Measurements from ENCODE around the gene ACADS. TPM values are rescaled to one million over a fixed set of nuclear protein-coding genes. Genes with fewer than 3 reads are reported as not detected.
"Not testable (repeated sequence)": the region's sequence is repeated elsewhere in the genome, so short reads cannot be mapped to it uniquely, and the experiment has no call there.

The ACADS gene
- polyA plus RNA-seq, 2 of the 4 experiments (the other 2 are of a cell fraction) = 7.9 to 9.3 TPM

DNA sequence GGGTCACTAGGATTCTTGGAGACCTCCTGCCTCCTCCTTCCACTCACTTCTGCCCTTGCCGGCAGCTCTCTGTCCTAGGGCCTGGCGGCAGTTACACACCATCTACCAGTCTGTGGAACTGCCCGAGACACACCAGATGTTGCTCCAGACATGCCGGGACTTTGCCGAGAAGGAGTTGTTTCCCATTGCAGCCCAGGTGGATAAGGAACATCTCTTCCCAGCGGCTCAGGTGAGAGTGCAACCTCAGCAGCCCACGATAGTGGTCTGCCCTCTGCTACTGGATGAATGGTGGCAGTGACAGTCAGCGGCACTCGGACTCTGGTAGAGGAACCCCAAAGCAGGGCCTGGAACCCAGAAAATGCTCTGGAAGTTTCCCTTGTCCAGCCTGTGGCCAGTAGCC is 1.3 kb downstream of the ACADS start:
- ATAC-seq (no peak), FAIRE-seq (no peak), DNase-seq (ENCODE audit: low read depth in 1 of 2, low spot score in 1 of 2) (no peak)
- Histone ChIP-seq H3K4me1 (peaks cover 4% of the 10 kb centered on the region), H3K27ac (no peak overlapping the region), H3K4me3 (no peak overlapping the region), H3K4me2 (no peak overlapping the region), H3K9me3 (no peaks in the 10 kb centered on the region)
- 93% methylated on average over 9 of the region's 9 CpGs for whole genome bisulfite sequencing (ENCODE audit: missing lambda C conversion rate)
- ChIA-PET POLR2A (no interaction called here), CTCF (interaction anchor here (0.6 kb wide), 1 partner anchor 22 kb away, joined by 3 read pairs; no protein-coding TSS in a partner anchor)
- TF ChIP-seq ZC3H11A (IDR thresholded peaks at IDR 0.05) = no peak
- TF ChIP-seq NPAS2 (CRISPR knock-in tag; IDR thresholded peaks at IDR 0.05; ENCODE audit: borderline replicate concordance) = no peak

DNA sequence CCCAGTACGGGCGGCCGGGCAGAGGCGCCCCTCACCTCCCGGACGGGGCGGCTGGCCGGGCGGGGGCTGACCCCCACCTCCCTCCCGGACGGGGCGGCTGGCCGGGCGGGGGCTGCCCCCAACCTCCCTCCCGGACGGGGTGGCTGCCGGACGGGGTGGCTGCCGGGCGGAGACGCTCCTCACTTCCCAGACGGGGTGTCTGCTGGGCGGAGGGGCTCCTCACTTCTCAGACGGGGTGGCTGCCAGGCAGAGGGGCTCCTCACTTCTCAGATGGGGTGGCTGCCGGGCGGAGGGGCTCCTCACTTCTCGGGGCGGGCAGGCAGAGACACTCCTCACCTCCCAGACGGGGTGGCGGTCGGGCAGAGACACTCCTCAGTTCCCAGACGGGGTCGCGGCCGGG is 6.6 kb downstream of the ACADS start:
- CTCF ChIA-PET; H3K27ac ChIP-seq; DNase-seq (ENCODE audit: low read depth in 1 of 2, low spot score in 1 of 2); H3K4me2 ChIP-seq; ATAC-seq; H3K4me3 ChIP-seq; H3K9me3 ChIP-seq; POLR2A ChIA-PET; FAIRE-seq; H3K4me1 ChIP-seq: not testable (repeated sequence)
- WGBS (ENCODE audit: missing lambda C conversion rate) = 92% methylated on average over 11 of the region's 35 CpGs

DNA sequence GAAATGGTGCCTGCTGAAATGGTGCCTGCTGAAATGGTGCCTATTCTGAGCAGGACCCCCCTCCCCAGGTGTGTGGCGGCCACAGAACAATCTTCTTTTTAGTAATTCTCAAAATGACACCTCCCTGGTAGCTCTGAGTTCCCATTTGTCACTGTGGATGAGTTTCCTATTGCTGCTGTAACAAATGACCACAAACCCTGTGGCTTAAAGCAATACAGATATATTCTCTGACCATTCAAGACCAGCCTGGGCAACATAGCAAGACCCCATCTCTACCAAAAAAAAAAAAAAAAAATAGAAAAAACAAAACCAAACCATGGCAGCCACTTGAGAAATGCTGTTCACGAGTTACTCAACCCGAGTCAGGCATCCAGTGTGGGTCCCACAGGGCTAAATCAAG is 7.9 kb downstream of the ACADS start:
- POLR2A ChIA-PET = no interaction called here
- ATAC-seq = no peak

DNA sequence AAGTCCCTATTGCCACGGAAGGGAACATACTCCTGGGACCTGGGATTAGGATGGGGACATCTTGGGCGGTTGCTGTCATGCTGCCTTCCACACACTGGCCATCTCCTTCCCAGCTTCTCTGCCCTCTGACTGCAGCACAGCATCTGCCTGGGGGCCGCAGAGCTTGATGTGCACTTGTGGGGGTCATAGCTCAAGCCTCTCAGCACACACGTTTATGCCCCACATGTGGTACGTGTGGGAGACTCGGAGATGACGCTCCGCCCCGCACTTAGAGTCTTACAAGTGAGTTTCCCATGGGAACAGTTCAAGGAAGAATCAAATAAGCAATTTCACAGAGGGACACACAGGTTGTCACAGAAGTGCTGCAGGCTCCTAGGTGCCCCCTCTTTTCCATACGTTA is 8.6 kb downstream of the ACADS start:
- Histone ChIP-seq H3K27ac (no peak overlapping the region), H3K4me3 (no peak overlapping the region), H3K4me1 (no peaks in the 10 kb centered on the region), H3K4me2 (no peak overlapping the region), H3K9me3 (no peaks in the 10 kb centered on the region)
- ChIA-PET CTCF (no interaction called here), POLR2A (no interaction called here)
- no peak for TF ChIP-seq RAD21 (conservative IDR thresholded peaks at IDR 0.05 in 1 of 2, IDR thresholded peaks at IDR 0.05 in 1 of 2)
- no peak for ATAC-seq
- no peak for DNase-seq (ENCODE audit: low read depth in 1 of 2, low spot score in 1 of 2)
- WGBS (ENCODE audit: missing lambda C conversion rate) = 91% methylated on average over 10 of the region's 10 CpGs
- FAIRE-seq = no peak

More for the DNA sequence above, 7.9 kb downstream of the ACADS start:
- H3K27ac ChIP-seq = no peak overlapping the region
- CTCF ChIA-PET = no interaction called here
- no peak for TF ChIP-seq EHMT2 (IDR thresholded peaks at IDR 0.05; ENCODE audit: low read depth)
- TF ChIP-seq TFCP2L1 (CRISPR knock-in tag; IDR thresholded peaks at IDR 0.05) = no peak
- no peak for TF ChIP-seq KDM5A (IDR thresholded peaks at IDR 0.05)
- WGBS (ENCODE audit: missing lambda C conversion rate) = 65% methylated on average over 3 of the region's 3 CpGs
- no peak for DNase-seq (ENCODE audit: low read depth in 1 of 2, low spot score in 1 of 2)
- no peak for FAIRE-seq
- no peaks in the 10 kb centered on the region for H3K9me3 ChIP-seq
- no peak overlapping the region for H3K4me3 ChIP-seq
- no peak overlapping the region for H3K4me2 ChIP-seq
- no peaks in the 10 kb centered on the region for H3K4me1 ChIP-seq

DNA sequence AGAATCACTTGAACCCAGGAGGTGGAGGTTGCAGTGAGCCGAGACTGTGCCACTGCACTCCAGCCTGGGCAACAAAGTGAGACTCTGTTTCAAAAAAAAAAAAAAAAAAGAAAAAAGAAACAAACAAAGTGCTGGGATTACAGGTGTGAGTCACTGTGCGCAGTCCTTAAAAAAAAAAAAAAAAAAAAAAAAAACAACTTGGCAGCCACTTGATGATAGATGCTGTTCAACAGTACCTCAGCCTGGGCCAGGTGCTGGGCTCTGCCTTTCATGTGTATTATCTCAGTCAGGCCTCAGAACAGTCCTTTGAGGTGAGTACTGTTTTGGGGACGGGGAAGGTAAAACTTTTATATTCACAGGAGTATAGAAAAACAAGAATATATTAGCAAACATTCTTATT is 9.6 kb downstream of the ACADS start:
- 87% methylated on average over 3 of the region's 3 CpGs for WGBS (ENCODE audit: missing lambda C conversion rate)
- no peak overlapping the region for H3K4me2 ChIP-seq
- H3K9me3 ChIP-seq = no peaks in the 10 kb centered on the region
- FAIRE-seq (no peak), DNase-seq (ENCODE audit: low read depth in 1 of 2, low spot score in 1 of 2) (no peak), ATAC-seq (no peak)
- H3K27ac ChIP-seq = no peak overlapping the region
- ChIA-PET POLR2A (no interaction called here), CTCF (interaction anchor here (1.5 kb wide), 1 partner anchor 89 kb away, joined by 4 read pairs; no protein-coding TSS in a partner anchor)
- TF ChIP-seq, protein P1, sequence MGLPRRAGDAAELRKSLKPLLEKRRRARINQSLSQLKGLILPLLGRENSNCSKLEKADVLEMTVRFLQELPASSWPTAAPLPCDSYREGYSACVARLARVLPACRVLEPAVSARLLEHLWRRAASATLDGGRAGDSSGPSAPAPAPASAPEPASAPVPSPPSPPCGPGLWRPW (IDR thresholded peaks at IDR 0.05) = no peak
- TF ChIP-seq POLR2AphosphoS2 (conservative IDR thresholded peaks at IDR 0.05; ENCODE audit: low read length) = no peak
- H3K4me3 ChIP-seq = no peak overlapping the region
- H3K4me1 ChIP-seq = no peaks in the 10 kb centered on the region

DNA sequence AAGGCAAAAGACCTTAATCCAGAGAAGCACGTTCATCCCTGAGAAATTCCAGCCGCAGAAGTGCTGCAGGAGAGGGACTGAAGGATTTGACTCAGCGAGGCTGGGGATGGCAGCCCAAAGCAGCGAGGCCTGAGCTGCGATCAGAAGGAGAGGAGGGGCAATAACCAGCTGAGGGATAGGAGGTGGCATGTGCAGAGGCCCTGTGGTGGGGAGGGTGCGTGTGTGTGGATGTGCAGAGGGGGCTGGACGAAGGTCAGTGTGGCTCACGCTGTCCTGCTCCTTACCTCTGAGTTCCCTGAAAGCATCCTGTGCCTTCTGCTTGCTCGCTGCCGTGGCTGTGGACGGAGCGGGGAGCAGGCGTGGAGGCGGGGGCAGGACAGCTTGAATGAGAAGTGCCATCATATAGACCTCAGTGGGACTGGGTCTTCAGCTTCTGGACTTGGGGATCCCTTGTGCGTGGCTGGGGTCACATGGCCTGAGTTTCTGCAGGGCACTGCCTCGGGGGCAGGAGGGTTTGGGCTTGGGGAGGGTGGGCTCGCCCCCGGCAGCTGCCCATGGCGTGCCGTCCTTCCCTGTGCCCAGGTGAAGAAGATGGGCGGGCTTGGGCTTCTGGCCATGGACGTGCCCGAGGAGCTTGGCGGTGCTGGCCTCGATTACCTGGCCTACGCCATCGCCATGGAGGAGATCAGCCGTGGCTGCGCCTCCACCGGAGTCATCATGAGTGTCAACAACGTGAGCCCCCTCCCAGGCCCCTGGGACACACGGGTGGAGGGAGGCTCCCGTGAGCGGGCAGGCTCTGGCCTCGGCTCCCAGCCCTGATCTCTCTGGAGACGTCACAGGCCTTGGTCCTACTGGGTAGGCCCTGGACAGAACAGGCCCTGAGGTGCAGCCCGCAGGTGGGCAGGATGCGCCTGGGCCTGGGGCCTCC is 11.0 kb downstream of the ACADS start:
- Histone ChIP-seq H3K4me2 (no peak overlapping the region), H3K4me3 (no peak overlapping the region), H3K9me3 (no peaks in the 10 kb centered on the region), H3K27ac (no peak overlapping the region), H3K4me1 (no peaks in the 10 kb centered on the region)
- FAIRE-seq (no peak), DNase-seq (ENCODE audit: low read depth in 1 of 2, low spot score in 1 of 2) (no peak), ATAC-seq (no peak)
- CTCF ChIA-PET = interaction anchor here (0.6 to 1.5 kb wide), 4 partner anchors 22 to 449 kb away, joined by 3 to 4 read pairs (median 4); no protein-coding TSS in a partner anchor
- TF ChIP-seq JUN (IDR thresholded peaks at IDR 0.05) (no peak), FOXS1 (CRISPR knock-in tag; IDR thresholded peaks at IDR 0.05) (no peak), MAZ (IDR thresholded peaks at IDR 0.05; ENCODE audit: borderline replicate concordance, low read depth, low read length) (no peak), CHD2 (IDR thresholded peaks at IDR 0.05; ENCODE audit: low read length, partially characterized antibody) (no peak), ZNF302 (CRISPR knock-in tag; IDR thresholded peaks at IDR 0.05) (no peak), SMC3 (IDR thresholded peaks at IDR 0.05) (no peak), POLR2AphosphoS2 (conservative IDR thresholded peaks at IDR 0.05; ENCODE audit: low read length) (no peak), MAFK (IDR thresholded peaks at IDR 0.05; ENCODE audit: partially characterized antibody) (no peak), KDM5A (IDR thresholded peaks at IDR 0.05) (no peak)
- TF ChIP-seq, protein P2, sequence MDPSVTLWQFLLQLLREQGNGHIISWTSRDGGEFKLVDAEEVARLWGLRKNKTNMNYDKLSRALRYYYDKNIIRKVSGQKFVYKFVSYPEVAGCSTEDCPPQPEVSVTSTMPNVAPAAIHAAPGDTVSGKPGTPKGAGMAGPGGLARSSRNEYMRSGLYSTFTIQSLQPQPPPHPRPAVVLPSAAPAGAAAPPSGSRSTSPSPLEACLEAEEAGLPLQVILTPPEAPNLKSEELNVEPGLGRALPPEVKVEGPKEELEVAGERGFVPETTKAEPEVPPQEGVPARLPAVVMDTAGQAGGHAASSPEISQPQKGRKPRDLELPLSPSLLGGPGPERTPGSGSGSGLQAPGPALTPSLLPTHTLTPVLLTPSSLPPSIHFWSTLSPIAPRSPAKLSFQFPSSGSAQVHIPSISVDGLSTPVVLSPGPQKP (IDR thresholded peaks at IDR 0.05; ENCODE audit: low read depth, low read length) = no peak
- TF ChIP-seq, protein P3, sequence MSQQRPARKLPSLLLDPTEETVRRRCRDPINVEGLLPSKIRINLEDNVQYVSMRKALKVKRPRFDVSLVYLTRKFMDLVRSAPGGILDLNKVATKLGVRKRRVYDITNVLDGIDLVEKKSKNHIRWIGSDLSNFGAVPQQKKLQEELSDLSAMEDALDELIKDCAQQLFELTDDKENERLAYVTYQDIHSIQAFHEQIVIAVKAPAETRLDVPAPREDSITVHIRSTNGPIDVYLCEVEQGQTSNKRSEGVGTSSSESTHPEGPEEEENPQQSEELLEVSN (IDR thresholded peaks at IDR 0.05; ENCODE audit: borderline replicate concordance, low read depth) = no peak
- TF ChIP-seq, protein P4, sequence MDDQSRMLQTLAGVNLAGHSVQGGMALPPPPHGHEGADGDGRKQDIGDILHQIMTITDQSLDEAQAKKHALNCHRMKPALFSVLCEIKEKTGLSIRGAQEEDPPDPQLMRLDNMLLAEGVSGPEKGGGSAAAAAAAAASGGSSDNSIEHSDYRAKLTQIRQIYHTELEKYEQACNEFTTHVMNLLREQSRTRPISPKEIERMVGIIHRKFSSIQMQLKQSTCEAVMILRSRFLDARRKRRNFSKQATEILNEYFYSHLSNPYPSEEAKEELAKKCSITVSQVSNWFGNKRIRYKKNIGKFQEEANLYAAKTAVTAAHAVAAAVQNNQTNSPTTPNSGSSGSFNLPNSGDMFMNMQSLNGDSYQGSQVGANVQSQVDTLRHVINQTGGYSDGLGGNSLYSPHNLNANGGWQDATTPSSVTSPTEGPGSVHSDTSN (IDR thresholded peaks at IDR 0.05) = no peak
- WGBS (ENCODE audit: missing lambda C conversion rate) = 91% methylated on average over 36 of the region's 38 CpGs
- POLR2A ChIA-PET = no interaction called here

Data from A549 (cell line).